GM21381 (cell line): Measurements from ENCODE around the gene TAS2R43.
"Not testable (repeated sequence)": the region's sequence is repeated elsewhere in the genome, so short reads cannot be mapped to it uniquely, and the experiment has no call there.

ENCODE experiments used
- ATAC-seq: cut with Tn5 transposase; IDR thresholded peaks from one replicate; pipeline ENCODE4 v1.9.1; 2021; ENCODE audit warnings: mild to moderate bottlenecking, moderate library complexity; ENCODE audit not compliant: unreplicated experiment

TAS2R43 gene

GRCh38 chr12:11092128-11092527 lies at the start of gene TAS2R43:
Gene TAS2R43 (minus strand): TSS chr12:11092313. CDS start chr12:11092229, 84 bp downstream.
- no peak for ATAC-seq

- ATAC-seq, result no peak
Measured at GRCh38 chr12:11136075-11136474, 44.0 kb upstream of the TAS2R43 start.

- ATAC-seq, result no peak
Measured at GRCh38 chr12:11134305-11134704, 42.2 kb upstream of the TAS2R43 start, which contains the start of gene TAS2R30. Gene TAS2R30 (minus strand): TSS chr12:11134644. CDS start chr12:11134244, 400 bp downstream.

GRCh38 chr12:11133816-11134215 lies 41.7 kb upstream of the TAS2R43 start:
- no peak for ATAC-seq

GRCh38 chr12:11133162-11133561 lies 41.0 kb upstream of the TAS2R43 start:
- no peak for ATAC-seq

- ATAC-seq, result no peak
Measured at GRCh38 chr12:11130999-11131398, 38.9 kb upstream of the TAS2R43 start.

- ATAC-seq, result no peak
Measured at GRCh38 chr12:11130382-11130781, 38.3 kb upstream of the TAS2R43 start.

GRCh38 chr12:11114130-11114529 lies 22.0 kb upstream of the TAS2R43 start:
- not testable (repeated sequence) for ATAC-seq

- ATAC-seq, result not testable (repeated sequence)
Measured at GRCh38 chr12:11111213-11111612, 19.1 kb upstream of the TAS2R43 start.

- ATAC-seq, result no peak
Measured at GRCh38 chr12:11108862-11109261, 16.7 kb upstream of the TAS2R43 start.

GRCh38 chr12:11107719-11108118 lies 15.6 kb upstream of the TAS2R43 start:
- no peak for ATAC-seq

- ATAC-seq, result no peak
Measured at GRCh38 chr12:11106288-11106687, 14.2 kb upstream of the TAS2R43 start.

GRCh38 chr12:11105546-11105945 lies 13.4 kb upstream of the TAS2R43 start:
- ATAC-seq, result no peak

- not testable (repeated sequence) for ATAC-seq
Measured at GRCh38 chr12:11094910-11095309, 2.8 kb upstream of the TAS2R43 start.

- ATAC-seq, result no peak
Measured at GRCh38 chr12:11089246-11089645, 2.9 kb downstream of the TAS2R43 start.

- no peak for ATAC-seq
Measured at GRCh38 chr12:11085419-11085818, 6.7 kb downstream of the TAS2R43 start.

GRCh38 chr12:11081987-11082386 lies 10.1 kb downstream of the TAS2R43 start:
- ATAC-seq, result no peak

GRCh38 chr12:11078246-11078645 lies 13.9 kb downstream of the TAS2R43 start:
- ATAC-seq, result no peak

- no peak for ATAC-seq
Measured at GRCh38 chr12:11075642-11076041, 16.5 kb downstream of the TAS2R43 start.

GRCh38 chr12:11071414-11071813 lies 20.7 kb downstream of the TAS2R43 start:
- no peak for ATAC-seq

- ATAC-seq, result no peak
Measured at GRCh38 chr12:11070999-11071398, 21.1 kb downstream of the TAS2R43 start.

- no peak for ATAC-seq
Measured at GRCh38 chr12:11069854-11070365, 22.2 kb downstream of the TAS2R43 start.

- no peak for ATAC-seq
Measured at GRCh38 chr12:11067514-11067913, 24.6 kb downstream of the TAS2R43 start.
